Trophoblast cell (in vitro differentiated cells and primary cell): ENCODE results near the gene ALAS1.
"Not testable (repeated sequence)": the region's sequence is repeated elsewhere in the genome, so short reads cannot be mapped to it uniquely, and the experiment has no call there.

ENCODE experiments used
- DNase-seq, 2 donors: peaks; one replicate each; pipeline ENCODE4 v3.0.0-alpha.2; 2016
- H2AFZ ChIP-seq: 2 replicates; pipeline ENCODE4 v1.6.1; 2013; ENCODE audit warnings: low read length, moderate library complexity, mild to moderate bottlenecking; ENCODE audit not compliant: insufficient read depth, poor library complexity
- H2AK5ac ChIP-seq: 2 replicates; pipeline ENCODE4 v1.6.1; 2013; ENCODE audit warnings: mild to moderate bottlenecking, low read length
- H2BK120ac ChIP-seq: 2 replicates; pipeline ENCODE4 v1.6.1; 2013; ENCODE audit warnings: low read length, mild to moderate bottlenecking, moderate library complexity; ENCODE audit not compliant: insufficient read depth, poor library complexity
- H2BK12ac ChIP-seq: 2 replicates; pipeline ENCODE4 v1.6.1; 2013; ENCODE audit warnings: mild to moderate bottlenecking, low read length, moderate library complexity
- H2BK5ac ChIP-seq: 2 replicates; pipeline ENCODE4 v1.6.1; 2013; ENCODE audit warnings: low read length, low read depth, moderate library complexity, mild to moderate bottlenecking; ENCODE audit not compliant: poor library complexity
- H3K14ac ChIP-seq: 2 replicates; pipeline ENCODE4 v1.6.1; 2013; ENCODE audit warnings: mild to moderate bottlenecking, low read length
- H3K18ac ChIP-seq: 2 replicates; pipeline ENCODE4 v1.6.1; 2013; ENCODE audit warnings: mild to moderate bottlenecking, low read length
- H3K23ac ChIP-seq: 2 replicates; pipeline ENCODE4 v1.6.1; 2013; ENCODE audit warnings: low read length
- H3K27ac ChIP-seq: 2 replicates; pipeline ENCODE4 v1.5.1; 2013; ENCODE audit warnings: low read depth, mild to moderate bottlenecking, inconsistent platforms, low read length, moderate library complexity
- H3K27me3 ChIP-seq: 2 replicates; pipeline ENCODE4 v1.6.1; 2013; ENCODE audit warnings: inconsistent platforms, mild to moderate bottlenecking, low read length, moderate library complexity; ENCODE audit not compliant: insufficient read depth
- H3K36me3 ChIP-seq, 2 experiments: 1 replicate in 1 of 2; 2 replicates in 1 of 2; pipeline ENCODE4 v1.6.1; 2013; ENCODE audit warnings: low read length in 2 of 2, mild to moderate bottlenecking in 2 of 2, moderate library complexity in 1 of 2; ENCODE audit not compliant: insufficient read depth in 2 of 2, control insufficient read depth in 1 of 2
- H3K4ac ChIP-seq: 2 replicates; pipeline ENCODE4 v1.6.1; 2013; ENCODE audit warnings: low read depth, mild to moderate bottlenecking, low read length, moderate library complexity
- H3K4me1 ChIP-seq, 2 experiments: 1 replicate in 1 of 2; 2 replicates in 1 of 2; pipeline ENCODE4 v1.6.1; 2013; ENCODE audit warnings: low read length in 2 of 2, mild to moderate bottlenecking in 2 of 2, moderate library complexity in 1 of 2; ENCODE audit not compliant: insufficient read depth in 2 of 2, control insufficient read depth in 1 of 2
- H3K4me2 ChIP-seq: 2 replicates; pipeline ENCODE4 v1.6.1; 2013; ENCODE audit warnings: inconsistent platforms, mild to moderate bottlenecking, low read length, moderate library complexity
- H3K4me3 ChIP-seq: 2 replicates; pipeline ENCODE4 v1.5.1; 2013; ENCODE audit warnings: mild to moderate bottlenecking, low read depth, low read length, inconsistent platforms
- H3K79me1 ChIP-seq: one replicate; pipeline ENCODE4 v1.6.1; 2013; ENCODE audit warnings: low read length
- H3K79me2 ChIP-seq: 2 replicates; pipeline ENCODE4 v1.6.1; 2013; ENCODE audit warnings: low read length, mild to moderate bottlenecking; ENCODE audit not compliant: control insufficient read depth, insufficient read depth, poor library complexity
- H3K9ac ChIP-seq: 2 replicates; pipeline ENCODE4 v1.6.1; 2013; ENCODE audit warnings: mild to moderate bottlenecking, low read length
- H3K9me3 ChIP-seq: 2 replicates; pipeline ENCODE4 v1.6.1; 2013; ENCODE audit warnings: low read depth, mild to moderate bottlenecking, control low read depth, inconsistent platforms, low read length; ENCODE audit not compliant: insufficient read depth
- H4K12ac ChIP-seq: 2 replicates; pipeline ENCODE4 v1.6.1; 2013; ENCODE audit warnings: low read depth, mild to moderate bottlenecking, low read length, moderate library complexity
- H4K8ac ChIP-seq: 2 replicates; pipeline ENCODE4 v1.6.1; 2013; ENCODE audit warnings: low read depth, mild to moderate bottlenecking, low read length, moderate library complexity
- H4K91ac ChIP-seq: one replicate; pipeline ENCODE4 v1.6.1; 2013; ENCODE audit warnings: low read depth, mild to moderate bottlenecking, low read length, moderate library complexity
- WGBS: extraction: QIAGEN DNeasy Blood & Tissue Kit; methylation state at CpG from one replicate; pipeline ENCODE4 v1.1.7; 2013; ENCODE audit warnings: missing lambda C conversion rate; ENCODE audit not compliant: insufficient read length, insufficient coverage; ENCODE audit errors: extremely low coverage; 5-methylcytosine and 5-hydroxymethylcytosine counted together

ALAS1 gene

DNA sequence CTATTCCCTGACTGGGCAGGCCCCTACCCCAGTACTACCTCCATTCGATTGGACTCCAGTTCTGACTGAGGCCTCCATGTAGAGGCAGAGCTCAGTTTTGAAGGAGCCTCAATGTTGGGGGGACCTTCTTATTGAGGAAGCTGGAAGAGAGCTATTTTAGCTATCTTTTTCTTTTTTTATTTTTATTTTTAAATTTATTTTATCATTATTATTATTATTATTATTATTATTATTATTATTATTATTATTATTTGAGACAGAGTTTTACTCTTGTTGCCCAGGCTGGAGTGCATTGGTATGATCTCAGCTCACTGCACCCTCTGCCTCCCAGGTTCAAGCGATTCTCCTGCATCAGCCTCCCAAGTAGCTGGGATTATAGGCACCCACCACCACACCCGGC, 27.7 kb upstream of the ALAS1 start:
- not testable (repeated sequence) for H3K4ac ChIP-seq, H2BK12ac ChIP-seq, H4K12ac ChIP-seq, H3K79me1 ChIP-seq, H3K36me3 ChIP-seq, H4K91ac ChIP-seq, H3K9ac ChIP-seq, H3K27ac ChIP-seq, H4K8ac ChIP-seq, H2AFZ ChIP-seq, H3K14ac ChIP-seq, H3K9me3 ChIP-seq, H2BK5ac ChIP-seq, H3K27me3 ChIP-seq, H3K18ac ChIP-seq, DNase-seq, H2BK120ac ChIP-seq, H3K79me2 ChIP-seq, H2AK5ac ChIP-seq, H3K23ac ChIP-seq, H3K4me2 ChIP-seq, H3K4me3 ChIP-seq, H3K4me1 ChIP-seq
- no CpG with 5 or more reads among the region's 3 CpGs for WGBS

- Histone ChIP-seq H3K9ac (no peak overlapping the region), H4K8ac (no peak overlapping the region), H2BK5ac (no peak overlapping the region), H3K36me3 (no peaks in the 10 kb centered on the region), H3K27me3 (no peaks in the 10 kb centered on the region), H3K27ac (no peak overlapping the region), H3K4ac (no peak overlapping the region), H4K91ac (no peak overlapping the region), H3K9me3 (no peaks in the 10 kb centered on the region), H3K4me3 (peak overlapping the region; percentile 39), H3K79me1 (no peaks in the 10 kb centered on the region), H2BK120ac (no peak overlapping the region), H3K4me2 (no peak overlapping the region), H3K79me2 (no peaks in the 10 kb centered on the region), H3K4me1 (no peaks in the 10 kb centered on the region), H2BK12ac (no peak overlapping the region), H4K12ac (no peak overlapping the region), H2AK5ac (no peak overlapping the region), H2AFZ (no peak overlapping the region), H3K14ac (no peak overlapping the region), H3K23ac (no peak overlapping the region), H3K18ac (no peak overlapping the region)
- WGBS: no CpG with 5 or more reads among the region's 3 CpGs
- DNase-seq: no peak
Measured at GRCh38 chr3:52171514-52172261, 26.3 kb upstream of the ALAS1 start.

GRCh38 chr3:52172262-52172757, 25.6 kb upstream of the ALAS1 start:
- Histone ChIP-seq H3K9me3 (no peaks in the 10 kb centered on the region), H2AK5ac (no peak overlapping the region), H4K91ac (no peak overlapping the region), H3K27me3 (no peaks in the 10 kb centered on the region), H3K4me1 (peaks cover 2 to 5% of the 10 kb centered on the region in 2 experiments), H3K4me3 (peak overlapping the region; percentile 39), H4K12ac (no peak overlapping the region), H3K18ac (no peak overlapping the region), H3K4ac (no peak overlapping the region), H3K9ac (no peak overlapping the region), H3K23ac (no peak overlapping the region), H2BK120ac (no peak overlapping the region), H2BK5ac (no peak overlapping the region), H3K14ac (no peak overlapping the region), H3K36me3 (no peaks in the 10 kb centered on the region), H3K4me2 (no peak overlapping the region), H2BK12ac (no peak overlapping the region), H3K79me2 (no peaks in the 10 kb centered on the region), H3K27ac (no peak overlapping the region), H3K79me1 (no peaks in the 10 kb centered on the region), H2AFZ (no peak overlapping the region), H4K8ac (no peak overlapping the region)
- no CpG with 5 or more reads among the region's 5 CpGs for WGBS
- no peak for DNase-seq

GRCh38 chr3:52173101-52173500, 24.9 kb upstream of the ALAS1 start:
- no peak overlapping the region for H3K4me2 ChIP-seq
- no peak overlapping the region for H2BK120ac ChIP-seq
- no peak overlapping the region for H2BK5ac ChIP-seq
- H2AFZ ChIP-seq: no peak overlapping the region
- no peak overlapping the region for H4K12ac ChIP-seq
- no peaks in the 10 kb centered on the region for H3K79me1 ChIP-seq
- no peak overlapping the region for H3K27ac ChIP-seq
- H4K8ac ChIP-seq: no peak overlapping the region
- WGBS: no CpG with 5 or more reads among the region's 1 CpG
- H3K27me3 ChIP-seq: no peaks in the 10 kb centered on the region
- H2AK5ac ChIP-seq: no peak overlapping the region
- H2BK12ac ChIP-seq: no peak overlapping the region
- no peak overlapping the region for H3K4ac ChIP-seq
- peaks cover 6 to 8% of the 10 kb centered on the region in 2 experiments for H3K4me1 ChIP-seq
- H3K18ac ChIP-seq: no peak overlapping the region
- H3K9me3 ChIP-seq: no peaks in the 10 kb centered on the region
- H3K36me3 ChIP-seq: no peaks in the 10 kb centered on the region
- DNase-seq: no peak
- no peak overlapping the region for H4K91ac ChIP-seq
- no peak overlapping the region for H3K9ac ChIP-seq
- no peak overlapping the region for H3K23ac ChIP-seq
- H3K4me3 ChIP-seq: no peak overlapping the region
- H3K79me2 ChIP-seq: no peaks in the 10 kb centered on the region
- H3K14ac ChIP-seq: no peak overlapping the region
